ENCODE data around the gene SLC35F5.

SLC35F5 gene

GRCh38 chr2:113762377-113763118 lies 6.1 kb upstream of the SLC35F5 start:
- Histone ChIP-seq H3K27me3 (no peaks in the 10 kb centered on the region), H3K9me3 (no peaks in the 10 kb centered on the region), H3K4me1 (peaks cover 0 to 17% (median 0%) of the 10 kb centered on the region in 4 donors), H3K4me3 (no peak overlapping the region), H3K27ac (peak overlapping the region in 1 of 2 donors; percentile 26), H3K36me3 (no peaks in the 10 kb centered on the region)
- intact Hi-C loops (cut with DNase I; ENCODE audit: low total_unique reads), result no loop called here
- no peak for TF ChIP-seq CTCF (IDR thresholded peaks at IDR 0.05)
- DNase-seq, result no peak

GRCh38 chr2:113760400-113760799 lies 4.0 kb upstream of the SLC35F5 start:
- intact Hi-C loops (cut with DNase I; ENCODE audit: low total_unique reads), result no loop called here
- peaks cover 0 to 23% (median 5%) of the 10 kb centered on the region in 4 donors for H3K4me1 ChIP-seq

GRCh38 chr2:113757138-113757657 lies 756 bp upstream of the SLC35F5 start:
- Histone ChIP-seq H3K4me1 (peaks cover 0 to 42% (median 16%) of the 10 kb centered on the region in 4 donors), H3K4me3 (peak overlapping the region; percentile 63 to 72), H3K27me3 (no peaks in the 10 kb centered on the region), H3K36me3 (peaks cover 0 to under 1% (median 0%) of the 10 kb centered on the region in 3 donors), H3K9me3 (no peaks in the 10 kb centered on the region), H3K27ac (peak overlapping the region; percentile 90 to 94)
- DNase-seq, result no peak
- TF ChIP-seq CTCF (IDR thresholded peaks at IDR 0.05), result no peak
- intact Hi-C loops (cut with DNase I; ENCODE audit: low total_unique reads), result loop anchor here (2.0 kb wide), 1 partner anchor 132 kb away; no protein-coding TSS in a partner anchor

More at GRCh38 chr2:113760400-113760799, 4.0 kb upstream of the SLC35F5 start:
- no peak overlapping the region for H3K27ac ChIP-seq
- H3K4me3 ChIP-seq, result no peak overlapping the region
- H3K27me3 ChIP-seq, result no peaks in the 10 kb centered on the region
- H3K9me3 ChIP-seq, result no peaks in the 10 kb centered on the region
- H3K36me3 ChIP-seq, result no peaks in the 10 kb centered on the region
- no peak for TF ChIP-seq CTCF (IDR thresholded peaks at IDR 0.05)
- no peak for DNase-seq

GRCh38 chr2:113755835-113756354 lies 547 bp downstream of the SLC35F5 start:
- Histone ChIP-seq H3K36me3 (peaks cover 8 to 12% (median 10%) of the 10 kb centered on the region in 3 donors), H3K27ac (peak overlapping the region; percentile 90 to 94), H3K27me3 (no peaks in the 10 kb centered on the region), H3K9me3 (no peaks in the 10 kb centered on the region), H3K4me1 (peaks cover 0 to 41% (median 16%) of the 10 kb centered on the region in 4 donors), H3K4me3 (peak overlapping the region; percentile 63 to 72)
- DNase-seq, result no peak
- no peak for TF ChIP-seq CTCF (IDR thresholded peaks at IDR 0.05)
- intact Hi-C loops (cut with DNase I; ENCODE audit: low total_unique reads), result loop anchor here (2.0 kb wide), 1 partner anchor 133 kb away; no protein-coding TSS in a partner anchor

GRCh38 chr2:113755035-113755834 lies 1.2 kb downstream of the SLC35F5 start:
- Histone ChIP-seq H3K27me3 (no peaks in the 10 kb centered on the region), H3K27ac (peak overlapping the region; percentile 90 to 94), H3K4me3 (peak overlapping the region; percentile 63 to 72), H3K9me3 (no peaks in the 10 kb centered on the region), H3K36me3 (peaks cover 8 to 18% (median 13%) of the 10 kb centered on the region in 3 donors), H3K4me1 (peaks cover 0 to 34% (median 16%) of the 10 kb centered on the region in 4 donors)
- no peak for DNase-seq
- intact Hi-C loops (cut with DNase I; ENCODE audit: low total_unique reads), result no loop called here
- TF ChIP-seq CTCF (IDR thresholded peaks at IDR 0.05), result no peak

All from tibial artery (tissue), 4 donors.